Endothelial cell of umbilical vein (primary cell): ENCODE measurements around the gene ARHGAP15.

Experiments used
- CTCF ChIP-seq, 2 donors: IDR thresholded peaks; 1 replicate in 1 of 2; 2 replicates in 1 of 2; pipeline ENCODE4 v1.5.1; 2011; ENCODE audit warnings: low read length in 2 of 2, mild to moderate bottlenecking in 2 of 2, moderate library complexity in 2 of 2, control low read depth in 1 of 2, inconsistent platforms in 1 of 2, low read depth in 1 of 2; ENCODE audit not compliant: insufficient read depth in 1 of 2; ENCODE audit errors: extremely low read depth in 1 of 2
- EZH2 ChIP-seq: IDR thresholded peaks from 2 replicates; pipeline ENCODE4 v1.6.1; 2012; ENCODE audit warnings: borderline replicate concordance, low read depth, mild to moderate bottlenecking, moderate library complexity, low read length, inconsistent platforms; ENCODE audit not compliant: severe bottlenecking
- POLR2AphosphoS5 ChIP-seq: IDR thresholded peaks from 2 replicates; pipeline ENCODE4 v1.6.1; 2012; ENCODE audit warnings: low read depth, mild to moderate bottlenecking, control low read depth, low read length, moderate library complexity; ENCODE audit not compliant: insufficient read depth

DNA sequence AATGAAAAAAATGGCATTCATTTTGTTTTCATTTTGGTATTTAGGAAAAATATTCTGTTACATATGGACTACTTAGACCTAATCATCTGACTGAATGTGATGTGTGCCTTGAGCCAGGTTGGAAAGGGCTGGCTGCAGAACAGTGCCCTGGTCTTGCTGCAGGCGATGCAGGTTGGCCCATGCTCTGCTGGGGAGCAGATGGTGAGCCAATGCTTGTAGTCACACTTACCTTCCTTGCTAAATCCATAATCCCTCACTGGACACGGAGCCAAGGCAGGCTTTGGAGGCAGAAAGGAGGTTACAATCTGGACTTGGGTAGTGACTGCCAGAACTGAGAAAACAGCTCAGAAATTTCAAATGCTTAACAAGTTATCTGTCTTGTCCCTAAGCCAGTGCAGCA lies 228.7 kb downstream of the ARHGAP15 start:
- no peak for TF ChIP-seq EZH2
- TF ChIP-seq CTCF (IDR thresholded peaks at IDR 0.05; ENCODE audit: extremely low read depth in 1 of 2, insufficient read depth in 1 of 2, low read depth in 1 of 2, low read length in 2 of 2) = no peak
- no peak for TF ChIP-seq POLR2AphosphoS5
